Measurements from ENCODE around the gene APLNR. TPM values are rescaled to one million over a fixed set of nuclear protein-coding genes. Genes with fewer than 3 reads are reported as not detected.

APLNR gene
- not detected in 2 replicates for total RNA-seq

GRCh38 chr11:57237204-57237681 is at the start of gene APLNR:
Gene APLNR (minus strand): TSS chr11:57237250. CDS start chr11:57237004, 246 bp downstream.

Other genes with a start within 250 kb of the APLNR start
- gene OR5AK2, start 248.3 kb downstream of the APLNR start, total RNA-seq, result not detected in 2 replicates
- not detected in 2 replicates for gene LRRC55, start 55.3 kb downstream of the APLNR start, total RNA-seq
- gene TNKS1BP1, start 87.7 kb upstream of the APLNR start, total RNA-seq, result 72.5 and 73.9 TPM in 2 replicates
- gene SSRP1, start 98.6 kb upstream of the APLNR start, total RNA-seq, result 82.7 and 106 TPM in 2 replicates
- not detected in 2 replicates for gene P2RX3, start 101.1 kb upstream of the APLNR start, total RNA-seq
- gene PRG3, start 143.9 kb upstream of the APLNR start, total RNA-seq, result not detected in 2 replicates
- not detected in 2 replicates for gene PRG2, start 153.4 kb upstream of the APLNR start, total RNA-seq
- 172 and 210 TPM in 2 replicates for gene SLC43A3, start 189.9 kb upstream of the APLNR start, total RNA-seq
- 0.39 and 1.5 TPM in 2 replicates for gene RTN4RL2, start 223.3 kb upstream of the APLNR start, total RNA-seq